DOHH2 (cell line): ENCODE results near the gene NPAS3.

Experiments
- CTCF ChIP-seq: fragments of 200-600 bp; sonication (generic); IDR thresholded peaks from one replicate; pipeline ENCODE4 v1.5.1; 2014; ENCODE audit warnings: antibody characterized with exemption, mild to moderate bottlenecking, low read depth, low read length; ENCODE audit not compliant: poor library complexity, severe bottlenecking
- EZH2phosphoT487 ChIP-seq: fragments of 200-600 bp; sonication (generic); IDR thresholded peaks from 2 replicates; pipeline ENCODE4 v1.6.1; 2017; ENCODE audit warnings: borderline replicate concordance, mild to moderate bottlenecking, antibody characterized with exemption, low read length, moderate library complexity, mixed read lengths

- TF ChIP-seq CTCF (no peak), EZH2phosphoT487 (no peak)
Observed at GRCh38 chr14:33350366-33350990, 411.8 kb downstream of the NPAS3 start.
